Tibial nerve (tissue), 4 donors: ENCODE results near the gene ZDHHC24. TPM values are rescaled to one million over a fixed set of nuclear protein-coding genes. Genes with fewer than 3 reads are reported as not detected.
A peak's percentile ranks its signal among the peaks of the same experiment; 100 is the strongest.

ENCODE experiments used
- DNase-seq, 2 donors: peaks; one replicate each; pipeline ENCODE4 v3.0.0-alpha.2; 2019; ENCODE audit warnings: low spot score in 2 of 2
- H3K27ac ChIP-seq, 4 donors: fragments of 200-600 bp; sonication (generic) in 3 of 4; one replicate each; pipeline ENCODE4 v1.5.1; 2017 to 2019; ENCODE audit warnings: mild to moderate bottlenecking in 1 of 4
- H3K27me3 ChIP-seq, 2 donors: fragments of 200-600 bp; sonication (generic) in 1 of 2; one replicate each; pipeline versions ENCODE4 v1.5.1 to v1.6.0; 2017 to 2019
- H3K36me3 ChIP-seq, 3 donors: fragments of 200-600 bp; sonication (generic); one replicate each; pipeline ENCODE4 v1.5.1; 2018 to 2019
- H3K4me1 ChIP-seq, 4 donors: fragments of 200-600 bp; sonication (generic) in 3 of 4; one replicate each; pipeline ENCODE4 v1.5.1; 2017 to 2019
- H3K4me3 ChIP-seq, 4 donors: fragments of 200-600 bp; sonication (generic) in 3 of 4; one replicate each; pipeline ENCODE4 v1.5.1; 2017 to 2019; ENCODE audit warnings: mild to moderate bottlenecking in 1 of 4, moderate library complexity in 1 of 4
- H3K9me3 ChIP-seq, 4 donors: fragments of 200-600 bp; sonication (generic) in 3 of 4; one replicate each; pipeline ENCODE4 v1.5.1; 2017 to 2019
- CTCF ChIP-seq, 5 experiments: fragments of 200-600 bp in 3 of 5; fragments of 450-650 bp in 2 of 5; sonication (generic) in 3 of 5; IDR thresholded peaks; one replicate each; pipeline ENCODE4 v1.5.1; 2016 to 2019; ENCODE audit warnings: antibody characterized with exemption in 5 of 5, mild to moderate bottlenecking in 3 of 5, moderate library complexity in 2 of 5
- EP300 ChIP-seq, 2 donors: sonication (generic); formaldehyde crosslinking; IDR thresholded peaks; one replicate each; pipeline ENCODE4 v1.6.1; 2017; ENCODE audit warnings: antibody characterized with exemption in 2 of 2, mild to moderate bottlenecking in 1 of 2
- POLR2A ChIP-seq, 2 donors: fragments of 450-650 bp; IDR thresholded peaks; one replicate each; pipeline ENCODE4 v1.6.1; 2017; ENCODE audit warnings: antibody characterized with exemption in 2 of 2, mild to moderate bottlenecking in 2 of 2, moderate library complexity in 2 of 2
- WGBS, 2 donors: methylation state at CpG; one replicate each; pipeline ENCODE4 v1.1.5; 2018; 5-methylcytosine and 5-hydroxymethylcytosine counted together
- total RNA-seq, 4 donors: library from RNA; depleted of rRNA; stranded (reverse); fragments of >200 nt; gene quantifications; one replicate each; pipeline ENCODE4 v1.1.0, GENCODE V29; 2016

Gene ZDHHC24
- total RNA-seq, 4 donors from 2014 or later, result 15.3 to 17.7 (median 16.6) TPM

GRCh38 chr11:66569076-66569475 is 23.2 kb upstream of the ZDHHC24 start:
- H3K4me3 ChIP-seq, result no peak overlapping the region
- H3K9me3 ChIP-seq, result no peaks in the 10 kb centered on the region
- no peak for DNase-seq
- peaks cover 0 to 32% (median 0%) of the 10 kb centered on the region in 3 donors for H3K36me3 ChIP-seq
- WGBS, 2 donors, result 82 to 84% methylated on average over 7 of the region's 7 CpGs
- no peaks in the 10 kb centered on the region for H3K27me3 ChIP-seq
- peak overlapping the region in 2 of 4 donors; percentile 72 to 88 for H3K27ac ChIP-seq
- TF ChIP-seq EP300 (IDR thresholded peaks at IDR 0.05) (no peak), POLR2A (IDR thresholded peaks at IDR 0.05) (no peak), CTCF (IDR thresholded peaks at IDR 0.05) (no peak)
- H3K4me1 ChIP-seq, result peaks cover 0 to 21% (median 3%) of the 10 kb centered on the region in 4 donors

- Histone ChIP-seq H3K9me3 (no peaks in the 10 kb centered on the region), H3K27me3 (no peaks in the 10 kb centered on the region), H3K4me1 (peaks cover 0 to 21% (median 3%) of the 10 kb centered on the region in 4 donors), H3K4me3 (peak within 1 kb of the TSS; percentile 44 to 74 (median 62)), H3K36me3 (peaks cover 0 to 40% (median 0%) of the 10 kb centered on the region in 3 donors), H3K27ac (peak within 1 kb of the TSS; percentile 63 to 88 (median 71))
- peak; percentile 80 to 85 for DNase-seq
- 2 to 7% methylated on average over 34 to 56 of the region's 77 CpGs for WGBS, 2 donors
- TF ChIP-seq CTCF (IDR thresholded peaks at IDR 0.05) (peak in 1 of 5 experiments; percentile 26), EP300 (IDR thresholded peaks at IDR 0.05) (peak; percentile 52 to 83), POLR2A (IDR thresholded peaks at IDR 0.05) (peak in 1 of 2 donors; percentile 40)
Measured at GRCh38 chr11:66568124-66568916, 22.5 kb upstream of the ZDHHC24 start, which contains the start of gene CTSF. Gene CTSF (minus strand): TSS chr11:66568606. CDS start chr11:66568486, 120 bp downstream.

- Histone ChIP-seq H3K27ac (peak overlapping the region; percentile 36 to 88 (median 68)), H3K4me1 (peaks cover 0 to 21% (median 3%) of the 10 kb centered on the region in 4 donors), H3K36me3 (peaks cover 0 to 46% (median 0%) of the 10 kb centered on the region in 3 donors), H3K4me3 (peak overlapping the region; percentile 44 to 74 (median 62)), H3K27me3 (no peaks in the 10 kb centered on the region), H3K9me3 (no peaks in the 10 kb centered on the region)
- 54 to 59% methylated on average over 11 to 15 of the region's 15 CpGs for whole genome bisulfite sequencing, 2 donors
- no peak for DNase-seq
- TF ChIP-seq CTCF (IDR thresholded peaks at IDR 0.05) (no peak), POLR2A (IDR thresholded peaks at IDR 0.05) (no peak), EP300 (IDR thresholded peaks at IDR 0.05) (no peak)
Measured at GRCh38 chr11:66567787-66568123, 21.9 kb upstream of the ZDHHC24 start.

- H3K9me3 ChIP-seq, result no peaks in the 10 kb centered on the region
- no peaks in the 10 kb centered on the region for H3K27me3 ChIP-seq
- H3K4me3 ChIP-seq, result no peak overlapping the region
- no peak for TF ChIP-seq POLR2A (IDR thresholded peaks at IDR 0.05)
- TF ChIP-seq CTCF (IDR thresholded peaks at IDR 0.05), result no peak
- no peak for TF ChIP-seq EP300 (IDR thresholded peaks at IDR 0.05)
- H3K4me1 ChIP-seq, result peaks cover 0 to 21% (median 3%) of the 10 kb centered on the region in 4 donors
- 91 to 94% methylated on average over 8 of the region's 8 CpGs for WGBS, 2 donors
- H3K36me3 ChIP-seq, result peaks cover 0 to 59% (median 0%) of the 10 kb centered on the region in 3 donors
- DNase-seq, result no peak
- H3K27ac ChIP-seq, result no peak overlapping the region
Measured at GRCh38 chr11:66566221-66566620, 20.4 kb upstream of the ZDHHC24 start.

- DNase-seq, result no peak
- WGBS, 2 donors, result 77 to 89% methylated on average over 5 of the region's 5 CpGs
- Histone ChIP-seq H3K27ac (no peak overlapping the region), H3K4me1 (peaks cover 0 to 21% (median 3%) of the 10 kb centered on the region in 4 donors), H3K4me3 (no peak overlapping the region), H3K27me3 (no peaks in the 10 kb centered on the region), H3K36me3 (peaks cover 0 to 59% (median 0%) of the 10 kb centered on the region in 3 donors), H3K9me3 (no peaks in the 10 kb centered on the region)
- TF ChIP-seq EP300 (IDR thresholded peaks at IDR 0.05) (no peak), POLR2A (IDR thresholded peaks at IDR 0.05) (no peak)
Measured at GRCh38 chr11:66564984-66565383, 19.1 kb upstream of the ZDHHC24 start.
